HepG2 (cell line): ENCODE data around the gene SORBS2. TPM values are rescaled to one million over a fixed set of nuclear protein-coding genes. Genes with fewer than 3 reads are reported as not detected.

Experiments
- ATAC-seq: fragments of 200-7000 bp; cut with Tn5 transposase; 3 replicates; pipeline ENCODE4 v1.9.1; 2020; ENCODE audit warnings: mild to moderate bottlenecking, moderate library complexity
- BruUV-seq: library from RNA; stranded (reverse); fragments of 400-500 nt; replicated peaks from 2 replicates; lab custom pipeline; 2021; lab: Mats Ljungman, UMichigan
- CTCF ChIA-PET: fragments of 300-600 bp; formaldehyde crosslinking; extraction: SDS; loops from one replicate; lab custom pipeline; 2021; ENCODE audit warnings: low total read pairs, inconsistent platforms, low intra/inter-chr PET ratio; lab: Yijun Ruan, JAX
- POLR2A ChIA-PET: fragments of 350-600 bp; sonication (Branson Sonifier 250); formaldehyde crosslinking; loops from one replicate; lab custom pipeline; 2020; ENCODE audit warnings: antibody characterized with exemption, inconsistent platforms; lab: Yijun Ruan, JAX
- DNase-seq: peaks from one replicate; pipeline ENCODE4 v3.0.0-alpha.2; 2015; ENCODE audit warnings: low spot score
- FAIRE-seq: peaks from 3 replicates; lab custom pipeline; 2011; peaks lifted over from hg19 to GRCh38; lab: Jason Lieb, UNC
- H2AFZ ChIP-seq: one replicate; pipeline ENCODE4 v1.6.1; 2011; ENCODE audit warnings: low read length, inconsistent platforms
- H3K27ac ChIP-seq: fragments of 300-600 bp; 3 replicates; pipeline ENCODE4 v1.8.0; 2011; ENCODE audit warnings: mixed run types, mild to moderate bottlenecking, mixed read lengths, low read length, inconsistent platforms; ENCODE audit not compliant: insufficient read depth; ENCODE audit errors: extremely low read length
- H3K27me3 ChIP-seq, 2 experiments: fragments of 200-600 bp in 1 of 2; 2 replicates in 1 of 2; 3 replicates in 1 of 2; pipeline versions ENCODE4 v1.6.0 to v1.8.0; 2011; ENCODE audit warnings: low read length in 2 of 2, mild to moderate bottlenecking in 2 of 2, moderate library complexity in 2 of 2, inconsistent platforms in 1 of 2; ENCODE audit not compliant: insufficient read depth in 2 of 2, control insufficient read depth in 1 of 2
- H3K36me3 ChIP-seq, 2 experiments: fragments of 200-600 bp in 1 of 2; replicated peaks in 1 of 2; 2 replicates in 1 of 2; 3 replicates in 1 of 2; pipeline versions ENCODE4 v1.5.1 to v1.8.0; 2011; ENCODE audit warnings: low read length in 2 of 2, inconsistent platforms in 1 of 2; ENCODE audit not compliant: insufficient read depth in 2 of 2, control insufficient read depth in 1 of 2
- H3K4me1 ChIP-seq: 2 replicates; pipeline ENCODE4 v1.5.1; 2012; ENCODE audit warnings: low read length, inconsistent platforms; ENCODE audit not compliant: insufficient read depth
- H3K4me2 ChIP-seq: 2 replicates; pipeline ENCODE4 v1.6.0; 2011; ENCODE audit warnings: low read depth, low read length, inconsistent platforms
- H3K4me3 ChIP-seq, 3 experiments: fragments of 200-600 bp in 1 of 3; sonication (generic), shearing (Covaris generic) in 1 of 3; replicated peaks in 1 of 3; 2 replicates each; pipeline ENCODE4 v1.5.1; 2011 to 2016; ENCODE audit warnings: low read length in 3 of 3, inconsistent platforms in 2 of 3, low read depth in 2 of 3, mild to moderate bottlenecking in 2 of 3, control low read depth in 1 of 3, mixed read lengths in 1 of 3; ENCODE audit not compliant: insufficient read depth in 1 of 3
- H3K79me2 ChIP-seq: one replicate; pipeline ENCODE4 v1.6.1; 2011; ENCODE audit warnings: low read length, inconsistent platforms; ENCODE audit not compliant: insufficient read depth
- H3K9ac ChIP-seq: 2 replicates; pipeline ENCODE4 v1.6.0; 2011; ENCODE audit warnings: mild to moderate bottlenecking, low read depth, low read length, inconsistent platforms; ENCODE audit not compliant: insufficient read depth
- H3K9me3 ChIP-seq: 2 replicates; pipeline ENCODE4 v1.5.1; 2012; ENCODE audit warnings: mild to moderate bottlenecking, low read length
- H4K20me1 ChIP-seq: 2 replicates; pipeline ENCODE4 v1.6.0; 2011; ENCODE audit warnings: inconsistent platforms, mild to moderate bottlenecking, low read length, moderate library complexity; ENCODE audit not compliant: insufficient read depth
- CHCHD3 ChIP-seq: sonication (generic); formaldehyde crosslinking; IDR thresholded peaks from 2 replicates; pipeline ENCODE4 v1.8.0; 2022; ENCODE audit warnings: mild to moderate bottlenecking, missing genetic modification reagents, moderate library complexity
- FOXC1 ChIP-seq: sonication (generic); formaldehyde crosslinking; IDR thresholded peaks from 2 replicates; pipeline ENCODE4 v1.8.0; 2022; ENCODE audit warnings: mild to moderate bottlenecking, missing genetic modification reagents, borderline replicate concordance
- RNF219 ChIP-seq: sonication (generic); formaldehyde crosslinking; IDR thresholded peaks from 2 replicates; pipeline ENCODE4 v1.5.0; 2020; ENCODE audit warnings: mild to moderate bottlenecking, missing genetic modification reagents
- RXRA ChIP-seq: sonication (generic); formaldehyde crosslinking; IDR thresholded peaks from 2 replicates; pipeline ENCODE4 v1.5.1; 2020; ENCODE audit warnings: missing genetic modification reagents
- SUZ12 ChIP-seq: fragments of 150-350 bp; IDR thresholded peaks from 2 replicates; pipeline ENCODE4 v1.6.1; 2014; ENCODE audit warnings: low read depth, low read length
- TAF15 ChIP-seq: fragments of 200-400 bp; formaldehyde crosslinking; IDR thresholded peaks from one replicate; pipeline ENCODE4 v1.6.1; 2018; ENCODE audit warnings: mild to moderate bottlenecking, low read depth, low read length; ENCODE audit not compliant: poor library complexity, severe bottlenecking
- ZBTB38 ChIP-seq: sonication (generic); formaldehyde crosslinking; IDR thresholded peaks from 2 replicates; pipeline ENCODE4 v1.5.1; 2020; ENCODE audit warnings: mild to moderate bottlenecking, missing genetic modification reagents
- ZNF207 ChIP-seq: fragments of 450-650 bp; IDR thresholded peaks from 2 replicates; pipeline ENCODE4 v1.6.1; 2016; ENCODE audit warnings: antibody characterized with exemption, borderline replicate concordance
- ZNF501 ChIP-seq: sonication (generic); formaldehyde crosslinking; IDR thresholded peaks from 2 replicates; pipeline ENCODE4 v1.5.1; 2020; ENCODE audit warnings: mild to moderate bottlenecking, moderate library complexity, missing genetic modification reagents
- ZNF710 ChIP-seq: sonication (generic); formaldehyde crosslinking; IDR thresholded peaks from 2 replicates; pipeline ENCODE4 v1.5.0; 2020; ENCODE audit warnings: mild to moderate bottlenecking, missing genetic modification reagents, borderline replicate concordance
- ZNF841 ChIP-seq: sonication (generic); formaldehyde crosslinking; IDR thresholded peaks from 2 replicates; pipeline ENCODE4 v1.8.1; 2023; ENCODE audit warnings: missing genetic modification reagents, borderline replicate concordance
- ZXDC ChIP-seq: sonication (generic); formaldehyde crosslinking; IDR thresholded peaks from 2 replicates; pipeline ENCODE4 v1.5.0; 2020; ENCODE audit warnings: mild to moderate bottlenecking, missing genetic modification reagents
- WGBS: methylation state at CpG from one replicate; pipeline ENCODE4 v1.1.6; 2017; ENCODE audit warnings: low lambda C conversion rate; 5-methylcytosine and 5-hydroxymethylcytosine counted together
- in situ Hi-C: cut with HindIII; loops from 2 replicates; pipeline ENCODE4 v1.10.0; 2017; ENCODE audit warnings: low pct_unique_long_range_greater_than_20kb; ENCODE audit not compliant: extremely low pct_ligation_motif_present
- intact Hi-C: fragments of 100-400 bp; cut with micrococcal nuclease; formaldehyde crosslinking; loops from one replicate; pipeline ENCODE4 v1.10.0; 2022; ENCODE audit not compliant: unreplicated experiment
- polyA plus RNA-seq, 8 experiments: library from polyadenylated mRNA; depleted of rRNA in 3 of 8; stranded (reverse) in 7 of 8; unstranded in 1 of 8; fragments of >200 nt; fragmentation: Illumina TruSeq in 4 of 8; extraction: Trizol in 4 of 8; gene quantifications; 2 replicates each; pipeline versions ENCODE4 v1.2.1 to v1.2.3, GENCODE V29; 2011 to 2016; ENCODE audit warnings: low read depth in 4 of 8, missing spikeins in 1 of 8, mixed read lengths in 1 of 8; ENCODE audit not compliant: insufficient read depth in 1 of 8
- total RNA-seq, 5 experiments: library from RNA; depleted of rRNA; stranded (reverse); fragments of >200 nt; fragmentation: Illumina TruSeq; extraction: Trizol; gene quantifications; 2 replicates each; pipeline ENCODE4 v1.2.3, GENCODE V29; 2016; ENCODE audit warnings: low read depth in 1 of 5

The SORBS2 gene
- total and polyA plus RNA-seq, 2 of the 13 experiments (the other 11 are each of a cell fraction or from before 2014, with no cell fraction given): 25.0 to 80.5 TPM

- TF ChIP-seq ZNF841 (no peak), ZNF207 (no peak), ZBTB38 (CRISPR knock-in tag) (0 out of 2 replicates have a peak, but pooled peaks have one; percentile 37), RXRA (CRISPR knock-in tag) (no peak)
- no peaks in the 10 kb centered on the region for H3K9me3 ChIP-seq
- WGBS: 98% methylated on average over 6 of the region's 8 CpGs
- in situ Hi-C loops: no loop called here
- H4K20me1 ChIP-seq: no peaks in the 10 kb centered on the region
- no peak overlapping the region for H2AFZ ChIP-seq
- ChIA-PET POLR2A (interaction anchor here (1.3 to 1.7 kb wide), 3 partner anchors 12 to 58 kb away, joined by 5 to 9 read pairs (median 7); no protein-coding TSS in a partner anchor), CTCF (no interaction called here)
- peak overlapping the region; percentile 97 for H3K27ac ChIP-seq
- intact Hi-C loops: loop anchor here (5.0 kb wide), 1 partner anchor 64 kb away; no protein-coding TSS in a partner anchor
- no peak overlapping the region for H3K4me2 ChIP-seq
- H3K4me3 ChIP-seq: no peak overlapping the region
- DNase-seq (no peak), ATAC-seq (no peak), FAIRE-seq (no peak)
- H3K9ac ChIP-seq: peak overlapping the region; percentile 83
- H3K36me3 ChIP-seq: no peaks in the 10 kb centered on the region
- H3K4me1 ChIP-seq: peaks cover 42% of the 10 kb centered on the region
- BruUV-seq: no TSS peak
- H3K27me3 ChIP-seq: no peaks in the 10 kb centered on the region; a peak in 1 of 5 replicates
- H3K79me2 ChIP-seq: no peaks in the 10 kb centered on the region
These were observed 245.6 kb downstream of the SORBS2 start for GRCh38 chr4:185566425-185566824.

GRCh38 chr4:185565696-185566095 lies 246.3 kb downstream of the SORBS2 start:
- ChIA-PET CTCF (no interaction called here), POLR2A (no interaction called here)
- H3K4me3 ChIP-seq: no peak overlapping the region
- in situ Hi-C loops: no loop called here
- no peaks in the 10 kb centered on the region; a peak in 1 of 5 replicates for H3K27me3 ChIP-seq
- ATAC-seq: no peak
- no peaks in the 10 kb centered on the region for H4K20me1 ChIP-seq
- no peaks in the 10 kb centered on the region for H3K9me3 ChIP-seq
- H3K27ac ChIP-seq: peak overlapping the region; percentile 11
- FAIRE-seq: no peak
- 89% methylated on average over 3 of the region's 3 CpGs for WGBS
- no peak overlapping the region for H2AFZ ChIP-seq
- intact Hi-C loops: loop anchor here (5.0 kb wide), 1 partner anchor 63 kb away; no protein-coding TSS in a partner anchor
- no peaks in the 10 kb centered on the region for H3K79me2 ChIP-seq
- H3K4me2 ChIP-seq: no peak overlapping the region
- H3K4me1 ChIP-seq: peaks cover 42% of the 10 kb centered on the region
- H3K9ac ChIP-seq: no peak overlapping the region
- DNase-seq: no peak
- H3K36me3 ChIP-seq: no peaks in the 10 kb centered on the region
- BruUV-seq: no TSS peak
- no peak for TF ChIP-seq RNF219 (CRISPR knock-in tag)
- no peak for TF ChIP-seq TAF15
- no peak for TF ChIP-seq ZNF710
- TF ChIP-seq CHCHD3: no peak
- no peak for TF ChIP-seq ZNF501
- no peak for TF ChIP-seq FOXC1 (CRISPR knock-in tag)
- TF ChIP-seq ZXDC (CRISPR knock-in tag): no peak
- no peak for TF ChIP-seq SUZ12
